Calu3 (cell line): ENCODE results near the gene AHNAK. TPM values are rescaled to one million over a fixed set of nuclear protein-coding genes. Genes with fewer than 3 reads are reported as not detected.
"Not testable (repeated sequence)": the region's sequence is repeated elsewhere in the genome, so short reads cannot be mapped to it uniquely, and the experiment has no call there.

ENCODE experiments used
- BruUV-seq: library from RNA; stranded (reverse); fragments of 400-500 nt; replicated peaks from 2 replicates; lab custom pipeline; 2021; lab: Mats Ljungman, UMichigan
- CTCF ChIA-PET: fragments of 300-600 bp; sonication (Branson Sonifier 250); formaldehyde crosslinking; loops from one replicate; lab custom pipeline; 2022; ENCODE audit warnings: antibody characterized with exemption; lab: Charles Lee
- DNase-seq: peaks from one replicate; pipeline ENCODE4 v3.0.0; 2022
- H3K27ac Mint-ChIP-seq: one replicate; pipeline ENCODE4 v1.8.0; 2022; ENCODE audit warnings: mixed read lengths; ENCODE audit not compliant: unreplicated experiment
- H3K27me3 Mint-ChIP-seq: one replicate; pipeline ENCODE4 v1.8.0; 2022; ENCODE audit warnings: mixed read lengths; ENCODE audit not compliant: unreplicated experiment
- H3K36me3 Mint-ChIP-seq: one replicate; pipeline ENCODE4 v1.8.0; 2022; ENCODE audit warnings: mild to moderate bottlenecking, moderate library complexity, mixed read lengths; ENCODE audit not compliant: insufficient read depth, unreplicated experiment
- H3K4me1 Mint-ChIP-seq: one replicate; pipeline ENCODE4 v1.8.0; 2022; ENCODE audit warnings: mild to moderate bottlenecking, low read depth, mixed read lengths; ENCODE audit not compliant: unreplicated experiment
- H3K4me3 Mint-ChIP-seq: one replicate; pipeline ENCODE4 v1.8.0; 2022; ENCODE audit warnings: mild to moderate bottlenecking, low read depth, moderate library complexity, mixed read lengths; ENCODE audit not compliant: unreplicated experiment
- H3K9me3 Mint-ChIP-seq: one replicate; pipeline ENCODE4 v1.8.0; 2022; ENCODE audit warnings: low read depth, mixed read lengths; ENCODE audit not compliant: unreplicated experiment
- intact Hi-C: fragments of 100-400 bp; cut with micrococcal nuclease; formaldehyde crosslinking; loops from one replicate; pipeline ENCODE4 v1.10.0; 2022; ENCODE audit not compliant: unreplicated experiment
- total RNA-seq: library from RNA; stranded (reverse); gene quantifications from 2 replicates; pipeline ENCODE4 v1.2.3, GENCODE V29; 2022
- TF ChIP-seq, protein P1 (sequence below): fragments of 200-600 bp; IDR thresholded peaks from one replicate; pipeline ENCODE4 v1.8.0; 2022; ENCODE audit warnings: antibody characterized with exemption; ENCODE audit not compliant: unreplicated experiment

AHNAK gene
- total RNA-seq, 1 experiment from 2014 or later, result 246 TPM

DNA sequence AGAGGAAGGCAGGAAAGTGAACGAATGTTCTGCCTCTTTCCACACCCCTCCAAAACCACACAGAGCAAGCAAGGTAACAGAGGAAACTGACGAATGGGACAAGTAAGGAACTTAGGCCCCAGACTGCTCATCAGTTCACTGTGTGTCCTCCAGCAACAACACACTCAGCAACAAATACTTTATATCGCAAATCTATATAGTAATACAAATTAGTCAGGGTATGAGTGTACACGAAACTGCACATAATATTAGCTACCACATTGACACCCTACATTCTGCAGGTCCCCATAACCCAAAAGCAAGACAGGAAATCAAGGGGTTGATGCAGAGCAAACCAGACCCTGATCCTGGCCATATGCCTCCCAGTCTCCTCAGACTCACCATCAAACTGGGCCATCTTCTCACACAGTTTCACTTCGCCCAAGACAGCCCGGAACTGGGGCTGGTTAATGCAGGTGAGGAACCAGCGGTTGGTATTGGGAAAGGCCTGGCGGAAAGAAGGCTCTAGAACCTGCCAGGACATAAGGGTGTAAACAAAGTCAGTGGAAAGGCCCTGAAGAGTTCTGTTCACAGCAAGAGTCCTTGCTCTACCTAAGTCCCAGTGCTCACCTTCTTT, 20.5 kb upstream of the AHNAK start:
- intact Hi-C loops, result no loop called here
- Mint-ChIP-seq H3K36me3 (peaks cover 84% of the 10 kb centered on the region), H3K4me3 (peak overlapping the region; percentile 17), H3K27ac (peak overlapping the region; percentile 45), H3K9me3 (no peaks in the 10 kb centered on the region), H3K27me3 (no peaks in the 10 kb centered on the region), H3K4me1 (peaks cover 46% of the 10 kb centered on the region)
- BruUV-seq, result no TSS peak
- DNase-seq, result no peak
- TF ChIP-seq, protein P1, sequence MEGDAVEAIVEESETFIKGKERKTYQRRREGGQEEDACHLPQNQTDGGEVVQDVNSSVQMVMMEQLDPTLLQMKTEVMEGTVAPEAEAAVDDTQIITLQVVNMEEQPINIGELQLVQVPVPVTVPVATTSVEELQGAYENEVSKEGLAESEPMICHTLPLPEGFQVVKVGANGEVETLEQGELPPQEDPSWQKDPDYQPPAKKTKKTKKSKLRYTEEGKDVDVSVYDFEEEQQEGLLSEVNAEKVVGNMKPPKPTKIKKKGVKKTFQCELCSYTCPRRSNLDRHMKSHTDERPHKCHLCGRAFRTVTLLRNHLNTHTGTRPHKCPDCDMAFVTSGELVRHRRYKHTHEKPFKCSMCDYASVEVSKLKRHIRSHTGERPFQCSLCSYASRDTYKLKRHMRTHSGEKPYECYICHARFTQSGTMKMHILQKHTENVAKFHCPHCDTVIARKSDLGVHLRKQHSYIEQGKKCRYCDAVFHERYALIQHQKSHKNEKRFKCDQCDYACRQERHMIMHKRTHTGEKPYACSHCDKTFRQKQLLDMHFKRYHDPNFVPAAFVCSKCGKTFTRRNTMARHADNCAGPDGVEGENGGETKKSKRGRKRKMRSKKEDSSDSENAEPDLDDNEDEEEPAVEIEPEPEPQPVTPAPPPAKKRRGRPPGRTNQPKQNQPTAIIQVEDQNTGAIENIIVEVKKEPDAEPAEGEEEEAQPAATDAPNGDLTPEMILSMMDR, result no peak
- CTCF ChIA-PET, result interaction anchor here (0.9 kb wide), 1 partner anchor 24 kb away, joined by 3 read pairs; no protein-coding TSS in a partner anchor

DNA sequence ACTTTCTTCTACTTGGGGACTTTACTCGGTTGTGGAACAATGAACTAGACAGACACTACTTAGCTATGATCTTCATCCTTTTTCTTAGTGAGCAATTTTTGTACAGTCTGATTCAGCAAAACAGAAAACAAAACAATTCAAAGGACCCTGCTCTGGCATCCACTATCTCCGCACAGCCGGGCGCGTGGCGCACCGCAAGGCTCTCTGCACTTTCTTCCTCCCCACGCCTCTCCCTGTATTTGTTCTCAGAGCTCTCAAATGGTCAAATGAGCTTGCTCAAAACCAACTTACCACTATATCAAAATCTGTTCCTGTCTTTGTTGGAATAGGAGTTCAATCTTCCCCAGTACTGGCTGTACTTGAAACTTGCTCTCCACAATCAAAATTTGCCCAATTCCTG, 19.6 kb upstream of the AHNAK start:
- BruUV-seq, result no TSS peak
- CTCF ChIA-PET, result interaction anchor here (0.9 to 1.2 kb wide), 4 partner anchors 8 to 141 kb away, joined by 3 to 4 read pairs (median 3); partner anchors contain the start of gene EEF1G
- Mint-ChIP-seq H3K9me3 (no peaks in the 10 kb centered on the region), H3K36me3 (peaks cover 83% of the 10 kb centered on the region), H3K27ac (no peak overlapping the region), H3K4me1 (peaks cover 46% of the 10 kb centered on the region), H3K27me3 (no peaks in the 10 kb centered on the region), H3K4me3 (no peak overlapping the region)
- intact Hi-C loops, result no loop called here
- DNase-seq, result no peak
- TF ChIP-seq, protein P1, result no peak

DNA sequence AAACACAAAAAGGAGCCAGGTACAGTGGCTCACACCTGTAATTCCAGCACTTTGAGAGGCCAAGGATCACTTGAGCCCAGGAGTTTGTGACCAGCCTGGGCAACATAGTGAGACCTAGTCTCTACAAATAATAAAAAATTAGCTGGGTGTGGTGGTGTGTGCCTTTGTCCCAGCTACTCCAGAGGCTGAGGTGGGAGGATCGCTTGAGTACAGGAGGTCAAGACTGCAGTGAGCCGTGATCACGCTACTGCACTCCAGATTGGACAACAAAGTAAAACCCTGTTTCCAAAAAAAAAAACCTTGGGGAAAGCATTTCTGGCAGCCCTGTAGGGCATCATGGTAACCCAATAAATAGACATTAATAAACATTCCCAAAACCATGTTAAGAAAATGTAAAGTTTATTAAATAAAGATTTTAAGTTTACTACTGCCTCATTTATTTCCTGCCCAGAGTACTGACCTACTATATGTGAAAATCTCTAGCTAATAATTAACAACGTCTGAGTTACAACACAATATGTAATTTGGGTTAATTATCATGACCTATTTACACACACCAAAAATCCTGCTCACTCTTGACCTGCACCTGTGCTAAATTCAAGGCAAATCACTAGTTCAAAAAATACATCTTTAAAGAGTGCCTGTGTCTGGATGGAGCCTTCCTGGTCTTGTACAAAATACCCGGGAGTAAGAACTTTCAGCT, 18.6 kb upstream of the AHNAK start:
- Mint-ChIP-seq H3K9me3 (no peaks in the 10 kb centered on the region), H3K27me3 (no peaks in the 10 kb centered on the region), H3K4me1 (peaks cover 50% of the 10 kb centered on the region), H3K4me3 (no peak overlapping the region), H3K36me3 (peaks cover 84% of the 10 kb centered on the region), H3K27ac (peak overlapping the region; percentile 54)
- TF ChIP-seq, protein P1, result no peak
- DNase-seq, result no peak
- CTCF ChIA-PET, result interaction anchor here (0.7 to 1.2 kb wide), 4 partner anchors 9 to 140 kb away, joined by 3 to 4 read pairs (median 3); partner anchors contain the start of genes AHNAK and EEF1G
- BruUV-seq, result no TSS peak
- intact Hi-C loops, result no loop called here

DNA sequence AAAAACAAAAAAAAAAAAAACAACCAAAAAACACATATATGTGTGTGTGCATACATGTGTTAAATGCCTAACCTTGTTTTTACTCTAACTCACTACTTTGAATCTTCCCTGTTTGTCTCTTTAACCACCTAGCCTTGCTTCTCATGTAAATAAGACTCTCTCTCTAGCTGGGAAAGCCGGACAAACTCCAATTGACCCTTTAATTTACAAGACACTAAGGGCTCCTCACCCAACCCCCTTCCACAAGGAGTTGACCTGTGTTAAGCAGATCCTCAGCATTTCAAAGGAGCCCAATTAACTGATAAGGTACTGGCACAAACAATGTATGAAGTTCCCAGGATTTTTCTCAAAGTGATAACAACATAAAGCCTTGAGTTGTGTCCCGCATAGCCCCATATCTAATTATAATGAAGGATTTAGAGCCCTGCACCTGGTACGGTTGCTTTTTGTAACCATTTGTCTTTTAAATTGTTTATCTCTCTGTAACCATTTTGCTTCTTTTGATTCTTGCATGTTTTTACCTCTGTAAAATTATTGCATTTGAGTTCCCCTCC, 15.1 kb upstream of the AHNAK start:
- intact Hi-C loops, result loop anchor here (2.0 to 5.0 kb wide), 3 partner anchors 15 to 167 kb away; partner anchors contain the start of gene AHNAK
- H3K27ac Mint-ChIP-seq, BruUV-seq, H3K9me3 Mint-ChIP-seq, DNase-seq, H3K4me3 Mint-ChIP-seq, H3K27me3 Mint-ChIP-seq: not testable (repeated sequence)
- peaks cover 61% of the 10 kb centered on the region for H3K4me1 Mint-ChIP-seq
- H3K36me3 Mint-ChIP-seq, result peaks cover 92% of the 10 kb centered on the region
- CTCF ChIA-PET, result interaction anchor here (1.9 to 3.8 kb wide), 3 partner anchors 10 to 137 kb away, joined by 18 to 86 read pairs (median 43); partner anchors contain the start of gene AHNAK
